Peyer's patch (tissue), 4 donors: Measurements from ENCODE around the gene SPATA20.

Experiments
- CTCF ChIP-seq, 6 experiments: fragments of 450-650 bp in 4 of 6; fragments of 200-600 bp in 2 of 6; sonication (generic) in 1 of 6; IDR thresholded peaks; one replicate each; pipeline ENCODE4 v1.5.1; 2017 to 2019; ENCODE audit warnings: antibody characterized with exemption in 6 of 6, mild to moderate bottlenecking in 3 of 6, moderate library complexity in 1 of 6
- POLR2A ChIP-seq, 2 donors: fragments of 450-650 bp; IDR thresholded peaks; one replicate each; pipeline ENCODE4 v1.5.1; 2017; ENCODE audit warnings: antibody characterized with exemption in 2 of 2, mild to moderate bottlenecking in 2 of 2, moderate library complexity in 2 of 2

GRCh38 chr17:50549256-50549941, 2.4 kb downstream of the SPATA20 start:
- TF ChIP-seq CTCF (IDR thresholded peaks at IDR 0.05) (no peak), POLR2A (IDR thresholded peaks at IDR 0.05) (no peak)
